ENCODE results near the gene CDC40.

GRCh38 chr6:110246378-110246777, 66.2 kb downstream of the CDC40 start:
- TF ChIP-seq ZNF138 (CRISPR knock-in tag; conservative IDR thresholded peaks at IDR 0.05) (no peak), MAX (CRISPR knock-in tag; IDR thresholded peaks at IDR 0.05) (no peak), JUN (CRISPR knock-in tag; IDR thresholded peaks at IDR 0.05) (no peak), USF2 (CRISPR knock-in tag; IDR thresholded peaks at IDR 0.05) (no peak)
- TF ChIP-seq, protein P1, sequence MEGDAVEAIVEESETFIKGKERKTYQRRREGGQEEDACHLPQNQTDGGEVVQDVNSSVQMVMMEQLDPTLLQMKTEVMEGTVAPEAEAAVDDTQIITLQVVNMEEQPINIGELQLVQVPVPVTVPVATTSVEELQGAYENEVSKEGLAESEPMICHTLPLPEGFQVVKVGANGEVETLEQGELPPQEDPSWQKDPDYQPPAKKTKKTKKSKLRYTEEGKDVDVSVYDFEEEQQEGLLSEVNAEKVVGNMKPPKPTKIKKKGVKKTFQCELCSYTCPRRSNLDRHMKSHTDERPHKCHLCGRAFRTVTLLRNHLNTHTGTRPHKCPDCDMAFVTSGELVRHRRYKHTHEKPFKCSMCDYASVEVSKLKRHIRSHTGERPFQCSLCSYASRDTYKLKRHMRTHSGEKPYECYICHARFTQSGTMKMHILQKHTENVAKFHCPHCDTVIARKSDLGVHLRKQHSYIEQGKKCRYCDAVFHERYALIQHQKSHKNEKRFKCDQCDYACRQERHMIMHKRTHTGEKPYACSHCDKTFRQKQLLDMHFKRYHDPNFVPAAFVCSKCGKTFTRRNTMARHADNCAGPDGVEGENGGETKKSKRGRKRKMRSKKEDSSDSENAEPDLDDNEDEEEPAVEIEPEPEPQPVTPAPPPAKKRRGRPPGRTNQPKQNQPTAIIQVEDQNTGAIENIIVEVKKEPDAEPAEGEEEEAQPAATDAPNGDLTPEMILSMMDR (IDR thresholded peaks at IDR 0.05) = no peak
- TF ChIP-seq, protein P2, sequence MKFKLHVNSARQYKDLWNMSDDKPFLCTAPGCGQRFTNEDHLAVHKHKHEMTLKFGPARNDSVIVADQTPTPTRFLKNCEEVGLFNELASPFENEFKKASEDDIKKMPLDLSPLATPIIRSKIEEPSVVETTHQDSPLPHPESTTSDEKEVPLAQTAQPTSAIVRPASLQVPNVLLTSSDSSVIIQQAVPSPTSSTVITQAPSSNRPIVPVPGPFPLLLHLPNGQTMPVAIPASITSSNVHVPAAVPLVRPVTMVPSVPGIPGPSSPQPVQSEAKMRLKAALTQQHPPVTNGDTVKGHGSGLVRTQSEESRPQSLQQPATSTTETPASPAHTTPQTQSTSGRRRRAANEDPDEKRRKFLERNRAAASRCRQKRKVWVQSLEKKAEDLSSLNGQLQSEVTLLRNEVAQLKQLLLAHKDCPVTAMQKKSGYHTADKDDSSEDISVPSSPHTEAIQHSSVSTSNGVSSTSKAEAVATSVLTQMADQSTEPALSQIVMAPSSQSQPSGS (CRISPR knock-in tag; IDR thresholded peaks at IDR 0.05; ENCODE audit: borderline replicate concordance, low read depth) = no peak
